Activated CD4-positive, alpha-beta T cell treated with anti-CD3 and anti-CD28 coated beads, Interleukin-10, Interleukin-2, amounts not matched to agents 100 ng/mL and 50 ng/mL, durations not matched to agents 16 hours and 8 hours (primary cell): Measurements from ENCODE around the gene ALCAM.

Source experiments
- DNase-seq: peaks from one replicate; pipeline ENCODE4 v3.0.0-alpha.2; 2020

Gene ALCAM

DNA sequence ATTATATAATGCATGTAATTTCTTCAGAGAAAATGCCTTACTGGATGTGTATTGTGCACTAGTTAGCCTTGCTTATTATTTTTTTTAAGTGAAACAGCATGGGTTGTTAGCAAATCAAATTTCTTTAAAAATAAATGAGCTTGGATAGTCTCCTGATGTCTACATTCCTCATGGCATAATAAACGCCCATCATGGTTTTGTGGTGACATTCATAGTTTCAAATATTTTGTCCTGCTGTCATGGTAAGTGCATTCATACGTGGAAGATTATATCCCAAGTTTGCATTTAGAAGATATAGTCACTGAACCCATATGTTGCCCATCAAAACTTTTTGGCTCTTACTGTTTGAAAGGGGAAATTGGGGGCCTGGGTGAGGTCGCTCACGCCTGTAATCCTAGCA lies 130.7 kb downstream of the ALCAM start:
- no peak for DNase-seq

DNA sequence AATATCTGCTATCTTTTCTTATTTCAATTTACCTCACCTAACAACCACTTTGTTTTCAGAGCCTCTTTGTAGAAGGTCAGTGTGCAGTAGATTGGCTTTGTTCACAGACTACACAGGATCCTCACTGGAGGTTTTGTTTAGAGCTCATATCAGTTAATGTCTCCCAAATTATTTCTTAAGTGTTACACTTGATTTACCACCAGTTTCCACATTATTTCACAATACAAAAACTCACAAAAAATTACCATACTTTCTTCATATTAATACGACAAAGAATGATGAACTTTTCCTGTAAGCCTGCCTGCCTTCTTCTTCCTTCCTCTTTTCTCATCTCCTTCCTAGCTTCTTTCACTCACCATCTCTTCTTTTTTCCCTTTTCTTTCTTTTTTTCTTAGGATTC lies 133.3 kb downstream of the ALCAM start:
- no peak for DNase-seq

DNA sequence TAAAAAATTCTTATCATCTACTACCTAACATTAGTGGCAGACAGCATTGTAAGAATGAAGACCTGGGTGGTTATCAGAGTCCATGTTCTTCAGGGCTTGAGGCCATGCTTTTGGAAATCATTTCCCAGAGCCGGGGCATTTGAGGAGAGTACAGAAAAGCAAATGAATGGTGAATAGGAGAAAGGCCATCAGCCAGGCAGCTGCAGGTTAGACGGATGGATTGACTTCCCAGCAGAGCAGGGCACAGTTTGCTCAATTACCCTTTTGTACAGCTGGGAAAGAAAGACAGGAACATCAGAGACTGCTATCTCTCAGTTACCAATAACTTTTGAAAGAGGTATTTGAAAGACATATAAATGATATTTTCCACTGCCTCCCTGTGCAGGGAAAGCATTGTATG lies 135.6 kb downstream of the ALCAM start:
- no peak for DNase-seq

DNA sequence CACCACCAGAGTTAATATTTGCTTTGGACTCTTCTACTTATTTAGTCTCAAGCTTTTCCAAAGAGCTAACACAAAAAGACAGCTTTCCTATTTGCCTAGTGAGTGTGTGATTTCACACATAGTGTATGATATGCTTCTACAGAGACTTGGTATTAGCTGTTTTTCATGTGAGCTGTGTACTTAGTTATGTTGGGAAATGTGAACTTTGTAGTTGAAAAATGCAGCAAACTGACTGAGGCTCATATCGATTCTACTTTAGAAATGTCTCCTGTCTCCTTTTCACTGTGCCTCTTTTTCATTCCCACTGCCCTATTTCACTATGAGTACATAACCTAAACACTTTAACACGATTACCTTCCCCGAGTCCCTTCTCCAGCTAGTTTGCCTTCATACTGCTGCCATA lies 136.5 kb downstream of the ALCAM start:
- no peak for DNase-seq

DNA sequence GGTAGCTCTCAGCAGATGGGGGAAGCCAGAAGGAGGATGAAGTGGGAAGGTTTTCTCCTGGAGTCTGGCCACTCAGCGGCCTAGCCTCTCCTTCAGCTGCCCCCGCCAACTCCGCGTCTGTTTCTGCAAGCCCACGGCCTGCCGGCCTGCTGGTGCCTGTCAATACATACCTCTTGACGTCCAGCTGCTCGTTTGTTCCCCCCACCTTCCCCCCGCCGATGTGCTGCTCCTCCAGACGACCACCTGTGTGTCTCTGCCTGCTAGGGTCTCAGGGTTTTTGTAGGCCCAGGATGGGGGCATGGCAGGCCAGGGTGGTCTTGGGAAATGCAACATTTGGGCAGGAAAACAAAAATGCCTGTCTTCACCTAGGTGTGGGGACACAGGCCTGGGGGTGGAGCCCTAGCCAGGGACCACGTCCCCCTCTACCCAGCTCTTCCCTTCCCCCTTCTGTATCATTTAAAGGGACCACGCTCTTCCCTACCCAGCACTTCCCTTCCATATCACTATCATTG lies 137.8 kb downstream of the ALCAM start:
- DNase-seq, result no peak

DNA sequence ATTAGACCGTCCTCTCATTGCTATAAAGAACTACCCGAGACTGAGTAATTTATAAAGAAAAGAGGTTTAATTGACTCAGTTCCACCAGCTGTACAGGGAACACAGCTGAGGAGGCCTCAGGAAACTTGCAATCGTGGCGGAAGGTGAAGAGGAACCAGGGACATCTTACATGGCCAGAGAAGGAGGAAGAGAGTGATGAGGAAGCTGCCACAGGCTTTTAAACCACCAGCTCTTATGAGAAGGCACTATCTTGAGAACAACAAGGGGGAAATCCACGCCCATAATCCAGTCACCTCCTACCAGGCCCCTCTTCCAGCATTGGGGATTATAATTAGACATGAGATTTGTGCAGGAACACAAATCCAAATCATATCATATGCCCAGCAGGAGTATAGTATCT lies 138.5 kb downstream of the ALCAM start:
- no peak for DNase-seq

DNA sequence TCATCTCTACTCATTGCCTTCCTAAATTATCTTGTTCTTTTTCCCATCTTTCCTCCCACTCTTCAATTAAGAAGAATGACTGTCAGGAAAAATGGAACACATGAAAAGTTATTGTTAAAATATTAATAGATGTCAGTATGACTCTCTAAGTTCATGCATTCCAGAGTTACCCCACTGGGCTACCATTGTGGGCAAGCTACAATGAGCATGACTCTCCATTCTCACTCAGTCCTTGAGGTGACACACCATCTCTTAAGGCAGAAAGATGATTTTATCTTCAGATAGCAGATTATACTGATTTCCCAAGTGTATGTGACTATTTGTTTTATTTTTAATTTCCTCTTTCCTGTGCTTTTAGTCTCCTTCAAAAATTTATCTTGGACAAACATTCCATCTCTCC lies 144.3 kb downstream of the ALCAM start:
- no peak for DNase-seq

DNA sequence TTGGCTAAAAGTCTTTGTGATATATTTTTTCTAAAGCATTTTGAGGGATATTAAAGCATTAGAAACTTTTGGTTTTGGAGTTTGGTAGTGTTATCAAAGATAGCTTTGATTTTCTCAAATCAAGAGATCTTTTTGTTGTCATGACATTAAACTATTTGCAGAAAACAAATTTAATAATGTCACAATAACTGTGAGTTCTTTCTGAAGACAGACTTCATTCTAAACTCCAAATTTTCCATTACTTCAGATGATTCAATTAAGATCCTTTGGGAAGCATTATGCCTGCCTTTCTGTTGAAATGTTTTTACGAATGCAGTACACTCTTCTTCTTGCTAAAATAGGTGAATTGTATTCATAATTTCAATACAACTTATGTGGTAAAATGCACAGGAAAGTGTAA lies 145.4 kb downstream of the ALCAM start:
- DNase-seq, result no peak

DNA sequence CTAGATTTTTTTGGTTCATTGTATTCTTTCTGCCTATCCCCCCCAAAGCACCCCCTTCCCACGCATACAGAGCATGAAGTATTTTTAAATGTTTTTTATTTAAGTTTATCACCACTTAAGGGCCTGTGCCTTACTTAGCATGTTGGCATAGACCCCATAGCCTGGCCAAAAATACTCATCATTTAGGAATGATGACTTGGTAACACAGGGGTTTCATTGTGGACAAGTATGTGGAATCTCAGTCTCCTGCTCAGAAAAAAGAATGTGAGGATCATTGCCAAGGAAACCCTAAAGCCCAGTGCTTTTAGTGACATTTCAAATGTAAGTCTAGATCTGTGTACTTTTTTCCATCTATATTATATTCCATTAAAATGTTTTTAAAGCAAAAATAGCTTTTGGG lies 146.3 kb downstream of the ALCAM start:
- DNase-seq, result no peak

DNA sequence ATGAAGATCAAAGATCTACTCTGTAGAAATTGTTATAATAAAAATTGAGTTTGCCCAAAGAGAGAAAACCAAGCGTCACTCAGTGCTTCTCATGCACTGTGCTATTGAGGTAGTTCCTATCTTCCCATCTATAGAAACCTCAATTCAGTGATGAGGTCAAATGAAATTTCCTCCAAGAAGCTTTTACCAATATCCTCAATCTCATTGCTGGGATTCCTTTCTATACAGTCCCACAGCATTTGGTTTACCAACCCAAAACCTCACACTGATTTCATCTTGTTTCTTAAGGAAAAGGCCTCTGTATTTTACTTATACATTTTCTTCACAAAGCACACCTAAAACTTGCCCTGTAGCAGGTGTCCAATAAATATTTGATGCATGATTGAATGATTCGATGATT lies 147.2 kb downstream of the ALCAM start:
- no peak for DNase-seq

DNA sequence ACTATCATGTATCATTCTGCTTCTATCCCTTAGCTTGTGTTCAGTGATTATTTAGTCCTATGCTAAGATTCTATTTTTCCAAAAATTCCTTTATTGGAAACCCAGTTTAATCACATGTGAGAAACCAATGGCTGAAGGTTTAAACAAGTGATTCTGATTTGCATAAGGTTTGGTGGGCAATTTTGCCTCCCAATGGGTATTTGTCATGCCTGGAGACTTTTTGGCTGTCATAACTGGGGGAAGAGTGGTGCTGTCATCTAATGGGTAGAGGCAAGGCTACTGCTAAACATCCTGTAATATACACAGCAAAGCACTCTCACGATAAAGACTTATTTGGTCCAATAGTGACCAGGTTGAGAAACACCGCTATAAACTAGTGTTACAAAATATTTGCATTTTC lies 148.7 kb downstream of the ALCAM start:
- DNase-seq, result no peak

DNA sequence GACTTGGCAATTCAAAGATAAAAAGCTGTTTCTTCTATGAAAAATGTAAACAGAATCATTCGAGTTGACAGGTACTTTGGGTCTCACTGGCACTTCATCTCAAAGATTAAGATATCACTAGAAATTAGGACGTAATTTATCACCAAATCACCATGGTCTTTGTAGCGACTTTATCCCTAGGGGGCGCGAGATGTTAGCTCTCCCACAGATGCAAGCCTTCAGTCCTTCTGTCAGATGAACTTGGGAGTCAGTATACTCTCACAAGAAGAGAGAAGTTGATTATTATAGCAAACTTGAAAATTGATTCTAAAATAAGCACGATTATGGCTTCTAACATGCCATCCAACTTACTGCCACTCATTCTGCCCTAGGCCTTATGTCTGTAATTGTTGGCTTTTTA lies 150.3 kb downstream of the ALCAM start:
- no peak for DNase-seq

DNA sequence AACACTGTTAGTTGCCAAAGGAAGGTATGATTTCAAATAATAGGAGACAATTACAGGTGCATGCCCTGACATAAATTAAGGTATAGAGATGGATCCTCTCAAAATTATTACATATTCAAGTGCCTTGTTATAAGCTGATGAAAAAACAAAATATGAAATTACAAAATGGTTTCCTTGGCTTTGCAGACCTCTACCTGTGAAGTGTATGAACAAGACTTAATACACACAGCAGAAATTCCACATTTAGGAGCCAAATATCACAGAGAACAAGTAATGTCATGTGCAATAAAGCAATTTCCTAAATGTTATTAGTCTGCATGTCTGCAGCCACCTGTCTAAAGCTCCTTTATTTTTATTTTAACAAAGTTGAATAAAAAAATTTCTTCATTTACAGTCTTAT lies 151.5 kb downstream of the ALCAM start:
- no peak for DNase-seq

DNA sequence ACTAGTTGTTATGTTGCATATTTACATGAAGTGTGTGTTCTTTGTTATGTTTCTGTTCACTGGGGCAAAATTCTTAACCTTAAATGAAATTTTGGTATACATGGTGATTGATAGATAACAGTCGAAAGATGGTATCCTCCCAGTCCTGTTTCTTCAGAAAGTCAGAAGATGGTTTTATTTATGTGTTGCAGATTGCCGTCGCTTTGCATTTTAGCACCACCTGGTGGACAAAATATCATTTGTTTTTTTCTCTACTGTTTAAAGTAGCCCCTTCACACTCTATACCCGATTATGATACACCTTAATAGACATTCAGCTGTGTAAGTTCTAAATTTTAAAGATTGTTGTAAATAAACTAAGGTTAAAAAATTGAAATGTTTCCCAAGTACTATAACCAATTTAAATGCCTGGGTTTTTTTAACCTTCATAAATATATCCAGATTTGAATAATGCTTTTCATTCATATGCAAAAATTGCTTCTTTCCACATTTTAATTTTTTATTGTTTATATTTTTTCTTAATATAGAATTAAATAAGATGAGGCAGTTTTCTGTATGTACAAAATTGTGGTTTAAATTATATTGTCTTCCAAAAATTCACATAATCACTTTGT lies 152.2 kb downstream of the ALCAM start:
- DNase-seq, result peak; percentile 68

DNA sequence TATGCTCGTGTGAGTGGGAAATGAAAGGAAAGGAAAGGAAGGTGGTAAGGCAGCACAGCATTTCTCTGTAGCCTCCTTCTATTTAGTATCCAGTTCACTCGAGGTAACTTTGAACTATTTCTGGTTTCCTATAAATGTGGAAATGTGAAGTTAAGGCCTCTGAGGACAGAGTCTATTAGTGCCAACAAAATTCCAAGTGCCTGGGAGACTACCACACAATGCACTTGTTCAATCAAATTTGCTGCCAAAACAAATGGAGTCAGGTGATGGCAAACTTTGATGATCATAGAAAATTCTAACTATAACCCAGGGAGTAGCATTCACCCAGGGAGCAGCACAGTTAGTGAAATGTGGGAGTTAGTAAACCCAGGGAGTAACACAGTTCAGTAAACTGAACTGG lies 155.1 kb downstream of the ALCAM start:
- no peak for DNase-seq

DNA sequence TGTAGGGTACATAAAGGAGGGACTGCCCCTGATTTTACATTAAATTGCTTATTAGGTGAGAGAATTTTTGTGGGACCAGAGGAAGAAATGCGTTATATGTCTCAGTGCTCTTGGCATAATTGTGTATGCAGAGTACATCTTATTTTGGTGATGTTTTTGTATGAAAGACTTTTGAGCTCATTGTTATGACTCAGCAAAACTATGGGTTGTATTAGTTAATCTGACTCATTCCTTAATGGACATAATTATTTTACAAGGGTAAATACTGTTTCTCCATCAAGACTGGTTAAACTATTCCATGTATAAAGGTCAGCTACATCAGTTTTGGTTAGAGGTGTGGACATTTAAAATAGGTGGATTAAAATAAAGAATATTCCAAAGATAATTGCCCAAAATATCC lies 156.8 kb downstream of the ALCAM start:
- DNase-seq, result no peak

DNA sequence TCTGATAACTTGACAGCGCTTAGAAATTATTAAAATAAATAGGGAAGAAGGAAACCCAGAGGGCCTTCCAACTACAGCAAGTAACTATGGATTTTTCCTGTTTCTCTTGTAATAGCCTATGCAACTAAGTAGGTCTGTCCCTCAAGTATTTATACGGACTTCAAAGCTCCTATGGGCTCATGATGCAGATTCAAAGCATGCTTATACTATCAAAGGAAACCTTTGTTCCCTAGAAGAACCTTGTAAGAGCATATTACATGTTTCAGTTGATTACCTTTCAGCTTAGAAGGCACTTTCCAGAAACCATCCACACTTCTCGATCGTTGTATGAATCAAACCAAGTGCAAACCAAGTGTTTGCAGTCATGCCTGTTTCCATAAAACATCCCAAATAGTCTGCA lies 158.8 kb downstream of the ALCAM start:
- DNase-seq, result no peak

DNA sequence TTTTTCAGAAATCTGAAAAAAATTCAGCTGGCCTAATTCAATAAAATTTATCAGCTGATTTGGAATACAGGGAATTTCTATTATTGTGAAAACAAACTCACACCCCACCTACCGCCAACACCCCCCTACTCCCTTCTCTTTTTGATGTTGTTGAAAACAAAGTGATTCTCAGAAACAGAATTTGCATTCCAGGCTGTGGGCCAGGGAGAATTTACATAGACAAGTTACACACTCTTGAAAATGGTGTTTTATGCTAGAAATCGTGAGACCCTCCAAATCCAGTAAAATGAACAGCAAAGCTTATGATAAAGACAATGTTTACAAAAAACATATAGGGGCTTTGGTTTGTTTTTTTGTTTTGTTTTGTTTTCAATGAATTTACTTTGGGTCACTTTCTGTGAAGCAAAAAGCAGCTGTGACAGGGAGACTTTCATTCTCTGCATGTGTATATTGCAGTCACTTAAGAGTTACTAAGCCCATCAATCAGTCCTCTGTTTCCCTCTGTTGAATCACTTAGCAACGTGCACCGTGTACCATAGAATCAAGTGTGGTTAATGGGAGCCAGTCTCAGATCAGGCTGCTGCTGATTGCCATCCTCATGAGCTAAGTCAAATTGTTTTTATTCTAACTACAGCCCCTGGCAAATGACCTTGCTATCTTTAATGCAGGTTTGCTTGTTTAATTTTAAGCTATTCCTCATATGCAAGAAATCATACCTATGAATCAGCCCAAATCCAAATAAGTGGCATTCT lies 159.8 kb downstream of the ALCAM start:
- no peak for DNase-seq

DNA sequence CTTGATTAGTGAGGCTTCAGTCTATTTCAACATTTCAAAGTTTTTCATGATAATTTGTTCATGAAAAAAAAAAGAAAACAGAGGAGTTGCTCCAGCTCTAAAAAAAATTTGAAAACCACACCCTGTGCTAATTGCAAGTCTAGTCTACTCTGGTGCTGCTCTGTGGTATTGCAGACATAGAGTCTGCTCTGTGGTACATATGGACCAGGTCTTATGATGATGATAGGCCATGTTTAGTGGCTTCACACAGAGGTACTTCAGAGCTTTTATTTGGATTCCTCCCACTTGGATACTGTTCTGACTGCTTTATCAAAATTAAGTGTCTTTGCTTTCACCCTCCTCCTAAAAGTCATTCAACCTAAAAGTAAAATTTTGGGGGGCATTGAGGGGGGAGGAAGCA lies 160.8 kb downstream of the ALCAM start:
- peak; percentile 14 for DNase-seq

DNA sequence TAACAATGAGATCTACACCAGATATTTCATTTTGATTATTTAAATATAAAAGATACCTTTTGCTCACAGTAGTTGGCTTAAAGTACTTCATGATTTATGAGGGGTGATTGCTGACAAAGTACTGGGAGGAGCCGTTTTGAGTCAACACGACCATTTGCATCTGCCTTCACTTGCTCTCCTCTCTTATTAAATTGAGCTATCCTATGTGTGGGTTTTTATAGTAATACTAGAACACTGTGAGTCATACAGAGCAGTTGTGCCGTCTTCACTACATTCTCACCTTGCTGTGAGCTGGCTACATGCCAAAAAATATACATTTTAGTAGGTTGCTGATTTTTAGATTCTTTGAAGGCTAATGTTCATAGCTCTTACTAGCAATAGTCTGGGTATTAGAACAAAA lies 161.2 kb downstream of the ALCAM start:
- DNase-seq, result peak; percentile 77

DNA sequence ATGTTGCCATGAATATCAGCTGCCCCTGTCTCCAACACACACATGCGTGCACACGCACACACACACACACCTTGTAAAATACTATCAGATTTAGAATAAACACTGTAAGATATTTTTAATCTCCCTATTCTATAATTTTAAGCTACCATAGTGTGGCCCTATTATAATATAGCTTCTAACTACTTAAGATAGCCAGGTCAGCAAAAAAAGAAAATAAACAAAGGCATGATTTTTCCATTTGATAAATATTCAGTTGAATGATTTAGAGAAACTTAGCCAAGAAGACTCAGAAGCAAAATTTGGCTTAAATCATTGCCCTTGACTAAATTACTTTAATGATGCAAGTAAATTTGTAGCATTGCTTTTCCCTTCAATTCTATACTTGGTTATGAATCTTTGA lies 162.2 kb downstream of the ALCAM start:
- DNase-seq, result no peak

DNA sequence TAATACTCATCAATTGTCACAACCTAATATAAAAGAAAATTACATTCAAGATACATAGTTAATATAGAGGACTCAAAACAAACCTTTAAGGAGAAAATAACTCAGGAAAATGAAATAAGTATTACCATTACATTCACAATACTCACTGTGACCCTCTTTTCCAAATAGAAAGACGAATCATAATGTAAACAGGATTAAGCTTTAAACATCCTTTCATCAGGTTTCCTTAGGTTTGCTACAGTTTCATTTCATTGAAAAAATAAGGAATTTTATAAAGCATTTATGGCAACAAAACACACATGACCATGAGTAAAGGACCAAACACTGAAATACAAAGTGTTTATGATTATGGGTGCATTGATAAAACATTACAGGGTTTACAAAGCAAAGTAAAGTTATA lies 162.7 kb downstream of the ALCAM start:
- DNase-seq, result no peak

DNA sequence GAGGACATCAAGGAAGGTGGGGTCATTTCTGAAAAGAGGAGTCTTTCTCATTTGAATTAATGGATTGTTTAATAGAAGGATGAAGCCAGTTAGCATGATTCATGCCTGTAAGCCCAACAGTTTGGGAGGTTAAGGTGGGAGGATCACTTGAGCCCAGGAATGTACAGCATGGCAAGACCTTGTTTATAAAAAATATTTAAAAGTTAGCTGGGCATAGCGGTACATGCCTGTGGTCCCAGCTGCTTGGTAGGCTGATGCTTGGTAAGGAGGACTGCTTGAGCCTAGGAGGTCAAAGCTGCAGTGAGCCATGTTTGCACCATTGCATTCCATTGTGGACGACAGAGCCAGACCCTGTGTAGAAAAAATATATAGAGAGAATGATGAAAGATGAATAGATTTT lies 165.5 kb downstream of the ALCAM start:
- no peak for DNase-seq

DNA sequence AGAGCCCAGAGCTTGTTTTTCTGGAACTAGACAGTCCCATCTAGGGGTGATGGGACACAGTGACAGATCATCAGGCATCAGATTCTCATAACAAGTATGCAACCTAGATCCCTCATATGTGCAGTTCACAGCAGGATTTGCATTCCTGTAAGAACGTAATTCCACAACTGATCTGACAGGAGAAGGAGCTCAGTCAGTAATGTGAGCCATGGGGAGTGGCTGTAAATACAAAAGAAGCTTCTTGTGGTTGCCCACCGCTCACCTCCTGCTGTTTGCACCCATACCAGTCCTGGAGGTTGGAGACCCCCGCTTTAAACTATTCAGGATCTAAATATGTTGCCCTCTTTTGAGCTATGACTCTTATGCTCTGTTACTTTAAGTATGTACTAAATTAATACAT lies 167.3 kb downstream of the ALCAM start:
- DNase-seq, result no peak

DNA sequence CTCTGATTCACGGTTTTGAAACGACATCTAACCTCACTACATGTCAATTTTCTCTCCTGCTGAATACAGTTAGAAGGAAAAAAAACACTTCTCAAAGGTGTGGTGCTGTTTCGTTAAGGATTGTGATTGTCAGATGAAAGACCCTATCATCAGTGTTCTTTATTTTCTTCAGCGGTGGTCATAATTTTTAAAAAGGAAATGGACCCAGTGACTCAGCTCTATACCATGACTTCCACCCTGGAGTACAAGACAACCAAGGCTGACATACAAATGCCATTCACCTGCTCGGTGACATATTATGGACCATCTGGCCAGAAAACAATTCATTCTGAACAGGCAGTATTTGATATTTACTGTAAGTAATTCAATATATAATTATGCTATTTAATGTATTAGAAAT lies 167.8 kb downstream of the ALCAM start:
- no peak for DNase-seq
